Measurements from ENCODE around the gene SUGP1.

The SUGP1 gene

GRCh38 chr19:19315444-19315843, 4.9 kb downstream of the SUGP1 start:
- Histone ChIP-seq H3K4me1 (ENCODE audit: low read depth, poor library complexity, severe bottlenecking) (peaks cover 7% of the 10 kb centered on the region), H2AFZ (ENCODE audit: low read depth) (no peak overlapping the region), H3K27ac (no peak overlapping the region), H3K79me2 (ENCODE audit: insufficient read depth, low read depth) (peaks cover 24% of the 10 kb centered on the region), H3K4me3 (IDR thresholded peaks at IDR 0.05; ENCODE audit: insufficient read depth, low read depth, low read length) (no peak overlapping the region), H3K4me2 (no peak overlapping the region), H4K20me1 (ENCODE audit: insufficient read depth) (no peaks in the 10 kb centered on the region), H3K36me3 (ENCODE audit: insufficient read depth) (no peaks in the 10 kb centered on the region; the same call in 1 of the 2 replicates), H3K27me3 (ENCODE audit: insufficient read depth, low read depth) (no peaks in the 10 kb centered on the region), H3K9ac (no peak overlapping the region)
- TF ChIP-seq, protein P1, sequence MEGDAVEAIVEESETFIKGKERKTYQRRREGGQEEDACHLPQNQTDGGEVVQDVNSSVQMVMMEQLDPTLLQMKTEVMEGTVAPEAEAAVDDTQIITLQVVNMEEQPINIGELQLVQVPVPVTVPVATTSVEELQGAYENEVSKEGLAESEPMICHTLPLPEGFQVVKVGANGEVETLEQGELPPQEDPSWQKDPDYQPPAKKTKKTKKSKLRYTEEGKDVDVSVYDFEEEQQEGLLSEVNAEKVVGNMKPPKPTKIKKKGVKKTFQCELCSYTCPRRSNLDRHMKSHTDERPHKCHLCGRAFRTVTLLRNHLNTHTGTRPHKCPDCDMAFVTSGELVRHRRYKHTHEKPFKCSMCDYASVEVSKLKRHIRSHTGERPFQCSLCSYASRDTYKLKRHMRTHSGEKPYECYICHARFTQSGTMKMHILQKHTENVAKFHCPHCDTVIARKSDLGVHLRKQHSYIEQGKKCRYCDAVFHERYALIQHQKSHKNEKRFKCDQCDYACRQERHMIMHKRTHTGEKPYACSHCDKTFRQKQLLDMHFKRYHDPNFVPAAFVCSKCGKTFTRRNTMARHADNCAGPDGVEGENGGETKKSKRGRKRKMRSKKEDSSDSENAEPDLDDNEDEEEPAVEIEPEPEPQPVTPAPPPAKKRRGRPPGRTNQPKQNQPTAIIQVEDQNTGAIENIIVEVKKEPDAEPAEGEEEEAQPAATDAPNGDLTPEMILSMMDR (conservative IDR thresholded peaks at IDR 0.05; ENCODE audit: low read depth, low read length): no peak

GRCh38 chr19:19308373-19308772, 11.9 kb downstream of the SUGP1 start:
- TF ChIP-seq, protein P1 (conservative IDR thresholded peaks at IDR 0.05; ENCODE audit: low read depth, low read length): no peak
- no peaks in the 10 kb centered on the region for H4K20me1 ChIP-seq (ENCODE audit: insufficient read depth)
- H3K4me2 ChIP-seq: no peak overlapping the region
- no peaks in the 10 kb centered on the region for H3K4me1 ChIP-seq (ENCODE audit: low read depth, poor library complexity, severe bottlenecking)
- H3K79me2 ChIP-seq (ENCODE audit: insufficient read depth, low read depth): no peaks in the 10 kb centered on the region
- no peaks in the 10 kb centered on the region for H3K27me3 ChIP-seq (ENCODE audit: insufficient read depth, low read depth)
- H2AFZ ChIP-seq (ENCODE audit: low read depth): no peak overlapping the region
- H3K36me3 ChIP-seq (ENCODE audit: insufficient read depth): no peaks in the 10 kb centered on the region; the same call in 1 of the 2 replicates
- no peak overlapping the region for H3K4me3 ChIP-seq (IDR thresholded peaks at IDR 0.05; ENCODE audit: insufficient read depth, low read depth, low read length)
- no peak overlapping the region for H3K9ac ChIP-seq
- no peak overlapping the region for H3K27ac ChIP-seq

- H3K4me2 ChIP-seq: no peak overlapping the region
- TF ChIP-seq, protein P1 (conservative IDR thresholded peaks at IDR 0.05; ENCODE audit: low read depth, low read length): no peak
- no peak overlapping the region for H3K27ac ChIP-seq
- no peaks in the 10 kb centered on the region for H3K27me3 ChIP-seq (ENCODE audit: insufficient read depth, low read depth)
- H3K36me3 ChIP-seq (ENCODE audit: insufficient read depth): no peaks in the 10 kb centered on the region; the same call in 1 of the 2 replicates
- no peaks in the 10 kb centered on the region for H3K4me1 ChIP-seq (ENCODE audit: low read depth, poor library complexity, severe bottlenecking)
- H3K79me2 ChIP-seq (ENCODE audit: insufficient read depth, low read depth): no peaks in the 10 kb centered on the region
- no peak overlapping the region for H3K9ac ChIP-seq
- no peaks in the 10 kb centered on the region for H4K20me1 ChIP-seq (ENCODE audit: insufficient read depth)
- no peak overlapping the region for H2AFZ ChIP-seq (ENCODE audit: low read depth)
- H3K4me3 ChIP-seq (IDR thresholded peaks at IDR 0.05; ENCODE audit: insufficient read depth, low read depth, low read length): no peak overlapping the region
These were observed 14.1 kb downstream of the SUGP1 start for GRCh38 chr19:19306191-19306590.

DNA sequence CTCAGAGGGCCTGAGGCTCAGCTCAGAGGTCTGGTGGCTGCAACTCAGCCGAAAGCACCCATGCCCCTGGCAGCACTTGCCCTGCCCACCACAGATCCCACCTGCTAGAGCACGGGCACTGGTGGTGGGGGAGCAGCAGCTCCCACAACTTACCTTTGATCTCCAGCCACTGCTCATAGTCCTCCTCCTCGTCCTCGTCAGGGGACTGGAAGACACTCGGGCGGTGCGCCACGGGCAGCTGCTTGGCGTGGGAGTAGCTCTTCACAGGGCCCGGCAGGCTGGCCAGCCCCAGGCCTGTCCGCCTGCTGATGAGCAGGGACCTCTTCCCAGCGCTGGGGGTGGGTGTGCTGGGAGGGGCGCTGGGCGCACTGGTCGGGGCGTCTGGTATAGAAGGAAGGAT, 14.6 kb downstream of the SUGP1 start:
- Histone ChIP-seq H3K36me3 (ENCODE audit: insufficient read depth) (no peaks in the 10 kb centered on the region; the same call in 1 of the 2 replicates), H4K20me1 (ENCODE audit: insufficient read depth) (no peaks in the 10 kb centered on the region), H3K27ac (no peak overlapping the region), H2AFZ (ENCODE audit: low read depth) (no peak overlapping the region), H3K27me3 (ENCODE audit: insufficient read depth, low read depth) (no peaks in the 10 kb centered on the region), H3K9ac (no peak overlapping the region), H3K79me2 (ENCODE audit: insufficient read depth, low read depth) (no peaks in the 10 kb centered on the region), H3K4me1 (ENCODE audit: low read depth, poor library complexity, severe bottlenecking) (no peaks in the 10 kb centered on the region), H3K4me3 (IDR thresholded peaks at IDR 0.05; ENCODE audit: insufficient read depth, low read depth, low read length) (no peak overlapping the region), H3K4me2 (no peak overlapping the region)
- TF ChIP-seq, protein P1 (conservative IDR thresholded peaks at IDR 0.05; ENCODE audit: low read depth, low read length): no peak

Measured in KMS-11 (cell line).